ENCODE measurements around the gene TEKT1. TPM values are rescaled to one million over a fixed set of nuclear protein-coding genes. Genes with fewer than 3 reads are reported as not detected.

TEKT1 gene
- total RNA-seq, 1 donor: not detected

- Histone ChIP-seq H3K79me2 (ENCODE audit: insufficient read depth, low read length) (no peaks in the 10 kb centered on the region), H3K4me1 (ENCODE audit: insufficient read depth, low read length) (peaks cover 5% of the 10 kb centered on the region), H3K36me3 (ENCODE audit: insufficient read depth, low read length) (no peaks in the 10 kb centered on the region), H3K4me3 (ENCODE audit: insufficient read depth, low read length) (no peak overlapping the region), H4K20me1 (ENCODE audit: insufficient read depth, low read length) (no peaks in the 10 kb centered on the region), H3K4me2 (ENCODE audit: insufficient read depth, low read length) (no peak overlapping the region), H3K9me3 (ENCODE audit: low read depth, low read length) (no peaks in the 10 kb centered on the region), H2AFZ (ENCODE audit: low read length) (no peak overlapping the region), H3K27me3 (ENCODE audit: insufficient read depth, low read length) (peaks cover 8% of the 10 kb centered on the region), H3K27ac (ENCODE audit: low read depth, low read length) (no peak overlapping the region)
- TF ChIP-seq, protein P1, sequence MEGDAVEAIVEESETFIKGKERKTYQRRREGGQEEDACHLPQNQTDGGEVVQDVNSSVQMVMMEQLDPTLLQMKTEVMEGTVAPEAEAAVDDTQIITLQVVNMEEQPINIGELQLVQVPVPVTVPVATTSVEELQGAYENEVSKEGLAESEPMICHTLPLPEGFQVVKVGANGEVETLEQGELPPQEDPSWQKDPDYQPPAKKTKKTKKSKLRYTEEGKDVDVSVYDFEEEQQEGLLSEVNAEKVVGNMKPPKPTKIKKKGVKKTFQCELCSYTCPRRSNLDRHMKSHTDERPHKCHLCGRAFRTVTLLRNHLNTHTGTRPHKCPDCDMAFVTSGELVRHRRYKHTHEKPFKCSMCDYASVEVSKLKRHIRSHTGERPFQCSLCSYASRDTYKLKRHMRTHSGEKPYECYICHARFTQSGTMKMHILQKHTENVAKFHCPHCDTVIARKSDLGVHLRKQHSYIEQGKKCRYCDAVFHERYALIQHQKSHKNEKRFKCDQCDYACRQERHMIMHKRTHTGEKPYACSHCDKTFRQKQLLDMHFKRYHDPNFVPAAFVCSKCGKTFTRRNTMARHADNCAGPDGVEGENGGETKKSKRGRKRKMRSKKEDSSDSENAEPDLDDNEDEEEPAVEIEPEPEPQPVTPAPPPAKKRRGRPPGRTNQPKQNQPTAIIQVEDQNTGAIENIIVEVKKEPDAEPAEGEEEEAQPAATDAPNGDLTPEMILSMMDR (IDR thresholded peaks at IDR 0.05; ENCODE audit: extremely low read depth, low read depth, low read length): no peak
- DNase-seq (ENCODE audit: insufficient read length, low spot score, missing footprints): no peak
These were observed 34.5 kb downstream of the TEKT1 start for GRCh38 chr17:6796887-6797490.

GRCh38 chr17:6796017-6796886, 35.3 kb downstream of the TEKT1 start:
- no peaks in the 10 kb centered on the region for H4K20me1 ChIP-seq (ENCODE audit: insufficient read depth, low read length)
- no peak overlapping the region for H3K4me2 ChIP-seq (ENCODE audit: insufficient read depth, low read length)
- no peaks in the 10 kb centered on the region for H3K9me3 ChIP-seq (ENCODE audit: low read depth, low read length)
- peaks cover 5% of the 10 kb centered on the region for H3K4me1 ChIP-seq (ENCODE audit: insufficient read depth, low read length)
- TF ChIP-seq, protein P1 (IDR thresholded peaks at IDR 0.05; ENCODE audit: extremely low read depth, low read depth, low read length): no peak
- no peaks in the 10 kb centered on the region for H3K79me2 ChIP-seq (ENCODE audit: insufficient read depth, low read length)
- H3K27ac ChIP-seq (ENCODE audit: low read depth, low read length): no peak overlapping the region
- no peak overlapping the region for H2AFZ ChIP-seq (ENCODE audit: low read length)
- peaks cover 8% of the 10 kb centered on the region for H3K27me3 ChIP-seq (ENCODE audit: insufficient read depth, low read length)
- no peak overlapping the region for H3K4me3 ChIP-seq (ENCODE audit: insufficient read depth, low read length)
- no peaks in the 10 kb centered on the region for H3K36me3 ChIP-seq (ENCODE audit: insufficient read depth, low read length)
- DNase-seq (ENCODE audit: insufficient read length, low spot score, missing footprints): no peak

DNA sequence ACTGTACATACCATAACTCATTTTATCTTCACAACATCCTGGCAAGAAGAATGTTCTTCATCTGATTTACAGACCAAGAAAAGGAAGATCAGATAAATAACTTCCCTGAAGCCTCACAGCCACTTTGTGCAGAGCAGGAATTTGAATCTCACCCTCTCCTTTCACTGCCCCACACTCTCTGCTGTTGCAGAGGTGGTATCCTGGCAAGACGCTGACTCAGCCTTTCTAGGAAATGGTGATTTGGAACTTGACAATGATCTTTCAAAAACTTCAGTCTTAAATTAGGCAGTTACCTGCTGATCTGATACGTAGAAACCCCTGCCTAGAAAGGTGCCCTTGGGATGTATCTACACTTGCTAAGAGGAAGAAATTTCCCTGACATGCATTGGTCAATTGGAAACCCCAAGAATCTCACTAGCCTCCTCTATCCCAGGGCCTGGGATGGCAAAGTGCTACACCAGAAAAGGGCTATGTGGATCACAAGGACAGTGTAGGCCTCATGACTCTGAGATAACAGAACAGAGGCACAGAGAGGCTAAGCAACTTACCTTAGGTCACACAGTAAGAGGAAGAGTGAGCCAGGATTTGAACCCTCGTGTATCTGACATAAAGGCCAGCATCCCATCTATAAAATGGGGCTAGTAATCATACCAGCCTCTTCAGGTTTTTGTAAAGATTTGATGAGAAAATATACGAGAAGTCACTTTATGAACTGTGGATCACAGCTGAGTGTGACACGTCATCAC, 37.6 kb downstream of the TEKT1 start:
- TF ChIP-seq, protein P1 (IDR thresholded peaks at IDR 0.05; ENCODE audit: extremely low read depth, low read depth, low read length): no peak
- Histone ChIP-seq H3K79me2 (ENCODE audit: insufficient read depth, low read length) (no peaks in the 10 kb centered on the region), H3K4me1 (ENCODE audit: insufficient read depth, low read length) (peaks cover 5% of the 10 kb centered on the region), H3K9me3 (ENCODE audit: low read depth, low read length) (no peaks in the 10 kb centered on the region), H3K4me2 (ENCODE audit: insufficient read depth, low read length) (no peak overlapping the region), H3K4me3 (ENCODE audit: insufficient read depth, low read length) (no peak overlapping the region), H3K36me3 (ENCODE audit: insufficient read depth, low read length) (no peaks in the 10 kb centered on the region), H3K27ac (ENCODE audit: low read depth, low read length) (no peak overlapping the region), H3K27me3 (ENCODE audit: insufficient read depth, low read length) (peaks cover 11% of the 10 kb centered on the region), H4K20me1 (ENCODE audit: insufficient read depth, low read length) (no peaks in the 10 kb centered on the region), H2AFZ (ENCODE audit: low read length) (no peak overlapping the region)
- no peak for DNase-seq (ENCODE audit: insufficient read length, low spot score, missing footprints)
